Left forelimb (tissue), 1 donor: Measurements from ENCODE around the gene ARF5.

Experiments
- DNase-seq: peaks from one replicate; pipeline ENCODE4 v3.0.0-alpha.2; 2018; ENCODE audit warnings: low spot score

The ARF5 gene

GRCh38 chr7:127588697-127589482 is 679 bp downstream of the ARF5 start:
- DNase-seq: no peak

- DNase-seq: no peak
These were observed 1.7 kb downstream of the ARF5 start for GRCh38 chr7:127589896-127590295.

GRCh38 chr7:127591189-127591588 is 3.0 kb downstream of the ARF5 start:
- DNase-seq: no peak

- no peak for DNase-seq
These were observed 3.4 kb downstream of the ARF5 start for GRCh38 chr7:127591591-127591990.

- DNase-seq: no peak
These were observed 4.3 kb downstream of the ARF5 start for GRCh38 chr7:127592550-127592949.

GRCh38 chr7:127594490-127594889 is 6.3 kb downstream of the ARF5 start:
- DNase-seq: no peak

- no peak for DNase-seq
These were observed 7.5 kb downstream of the ARF5 start for GRCh38 chr7:127595737-127596136.

GRCh38 chr7:127598318-127598717 is 10.1 kb downstream of the ARF5 start:
- DNase-seq: no peak

- DNase-seq: no peak
These were observed 12.7 kb downstream of the ARF5 start for GRCh38 chr7:127600885-127601284.

- no peak for DNase-seq
These were observed 20.2 kb downstream of the ARF5 start for GRCh38 chr7:127608446-127608845.

- no peak for DNase-seq
These were observed 21.1 kb downstream of the ARF5 start for GRCh38 chr7:127609297-127609696.

GRCh38 chr7:127612263-127612662 is 24.1 kb downstream of the ARF5 start:
- no peak for DNase-seq

GRCh38 chr7:127616724-127617123 is 28.5 kb downstream of the ARF5 start:
- DNase-seq: no peak

GRCh38 chr7:127618042-127618441 is 29.8 kb downstream of the ARF5 start, which contains the start of gene PAX4:
PAX4 (minus strand) TSS chr7:127618142; CDS start chr7:127615928, 2,214 bp downstream.
- DNase-seq: no peak

GRCh38 chr7:127618775-127619174 is 30.6 kb downstream of the ARF5 start:
- no peak for DNase-seq

- no peak for DNase-seq
These were observed 31.6 kb downstream of the ARF5 start for GRCh38 chr7:127619681-127620405.

GRCh38 chr7:127620406-127621233 is 32.4 kb downstream of the ARF5 start:
- DNase-seq: no peak

- no peak for DNase-seq
These were observed 37.1 kb downstream of the ARF5 start for GRCh38 chr7:127625331-127625730.

GRCh38 chr7:127628445-127628844 is 40.2 kb downstream of the ARF5 start:
- DNase-seq: no peak

- DNase-seq: no peak
These were observed 41.1 kb downstream of the ARF5 start for GRCh38 chr7:127629268-127629854.

- DNase-seq: no peak
These were observed 44.2 kb downstream of the ARF5 start for GRCh38 chr7:127632276-127632910.
